HEK293T (cell line): ENCODE data around the gene POLR2B.
"Not testable (repeated sequence)": the region's sequence is repeated elsewhere in the genome, so short reads cannot be mapped to it uniquely, and the experiment has no call there.

ENCODE experiments used
- CTCF ChIA-PET: fragments of 350-600 bp; formaldehyde crosslinking; extraction: SDS; loops from one replicate; lab custom pipeline; 2021; ENCODE audit warnings: antibody characterized with exemption, inconsistent platforms; lab: Yijun Ruan, JAX
- POLR2A ChIA-PET: fragments of 350-600 bp; formaldehyde crosslinking; extraction: SDS; loops from one replicate; lab custom pipeline; 2020; ENCODE audit warnings: antibody characterized with exemption, inconsistent platforms; lab: Yijun Ruan, JAX
- DNase-seq: peaks from one replicate; pipeline ENCODE4 v3.0.0; 2012; ENCODE audit warnings: mixed read lengths; ENCODE audit errors: extremely low spot score
- ARNT ChIP-seq: fragments of 450-650 bp; IDR thresholded peaks from 2 replicates; pipeline ENCODE4 v1.6.1; 2017; ENCODE audit warnings: mild to moderate bottlenecking
- BHLHE40 ChIP-seq: fragments of 450-650 bp; IDR thresholded peaks from 2 replicates; pipeline ENCODE4 v1.6.1; 2016; ENCODE audit warnings: mild to moderate bottlenecking, moderate library complexity, borderline replicate concordance
- CTBP1 ChIP-seq: fragments of 450-650 bp; IDR thresholded peaks from 2 replicates; pipeline ENCODE4 v1.6.1; 2016; ENCODE audit warnings: borderline replicate concordance
- ELF4 ChIP-seq: fragments of 450-650 bp; IDR thresholded peaks from 2 replicates; pipeline ENCODE4 v1.6.1; 2017; ENCODE audit warnings: antibody characterized with exemption
- FOXA1 ChIP-seq: fragments of 450-650 bp; IDR thresholded peaks from 2 replicates; pipeline ENCODE4 v1.6.1; 2016; ENCODE audit warnings: mild to moderate bottlenecking
- FOXK2 ChIP-seq: fragments of 450-650 bp; IDR thresholded peaks from 2 replicates; pipeline ENCODE4 v1.6.1; 2016; ENCODE audit warnings: mild to moderate bottlenecking
- FOXM1 ChIP-seq: fragments of 450-650 bp; IDR thresholded peaks from 2 replicates; pipeline ENCODE4 v1.6.1; 2017; ENCODE audit warnings: mild to moderate bottlenecking, borderline replicate concordance
- HDGF ChIP-seq: fragments of 450-650 bp; IDR thresholded peaks from 2 replicates; pipeline ENCODE4 v1.6.1; 2017; ENCODE audit warnings: antibody characterized with exemption, borderline replicate concordance
- L3MBTL2 ChIP-seq: fragments of 450-650 bp; conservative IDR thresholded peaks from 2 replicates; pipeline ENCODE4 v1.6.1; 2016; ENCODE audit warnings: mild to moderate bottlenecking
- LEF1 ChIP-seq: fragments of 450-650 bp; IDR thresholded peaks from 2 replicates; pipeline ENCODE4 v1.6.1; 2017; ENCODE audit warnings: mild to moderate bottlenecking, borderline replicate concordance
- NFRKB ChIP-seq: fragments of 450-650 bp; IDR thresholded peaks from 2 replicates; pipeline ENCODE4 v1.6.1; 2016; ENCODE audit warnings: mild to moderate bottlenecking, moderate library complexity
- PKNOX1 ChIP-seq: fragments of 450-650 bp; IDR thresholded peaks from 2 replicates; pipeline ENCODE4 v1.6.1; 2016
- SP1 ChIP-seq: fragments of 450-650 bp; IDR thresholded peaks from 2 replicates; pipeline ENCODE4 v1.6.1; 2017
- SUZ12 ChIP-seq: fragments of 450-650 bp; IDR thresholded peaks from 2 replicates; pipeline ENCODE4 v1.6.1; 2016; ENCODE audit warnings: mild to moderate bottlenecking
- TARDBP ChIP-seq: fragments of 450-650 bp; IDR thresholded peaks from 2 replicates; pipeline ENCODE4 v1.6.1; 2016
- ZNF384 ChIP-seq: fragments of 450-650 bp; IDR thresholded peaks from 2 replicates; pipeline ENCODE4 v1.6.1; 2016

POLR2B gene

GRCh38 chr4:57040510-57040909 is 61.8 kb downstream of the POLR2B start:
- TF ChIP-seq FOXM1 (no peak), ARNT (no peak)
- POLR2A ChIA-PET = no interaction called here
- no peak for DNase-seq
- CTCF ChIA-PET = interaction anchor here (0.8 to 1.2 kb wide), 3 partner anchors 123 to 1614 kb away, joined by 3 to 4 read pairs (median 3); no protein-coding TSS in a partner anchor

- ChIA-PET POLR2A (no interaction called here), CTCF (interaction anchor here (1.0 to 1.2 kb wide), 2 partner anchors 122 to 123 kb away, joined by 3 read pairs; no protein-coding TSS in a partner anchor)
- TF ChIP-seq CTBP1 (no peak), HDGF (no peak), SP1 (no peak), ARNT (no peak), NFRKB (no peak), FOXK2 (no peak), L3MBTL2 (no peak), ZNF384 (no peak), ELF4 (no peak), FOXM1 (no peak), FOXA1 (no peak), SUZ12 (no peak), TARDBP (no peak), PKNOX1 (no peak), LEF1 (no peak), BHLHE40 (no peak)
- DNase-seq = no peak
Observed at GRCh38 chr4:57041020-57041419, 62.3 kb downstream of the POLR2B start.

- DNase-seq = no peak
- POLR2A ChIA-PET = no interaction called here
- TF ChIP-seq FOXK2 (no peak), L3MBTL2 (no peak), FOXM1 (no peak), ELF4 (no peak), SUZ12 (no peak), ARNT (no peak), CTBP1 (no peak), SP1 (no peak), BHLHE40 (no peak)
- CTCF ChIA-PET = no interaction called here
Observed at GRCh38 chr4:57042711-57043169, 64.0 kb downstream of the POLR2B start.

GRCh38 chr4:57043347-57044251 is 64.9 kb downstream of the POLR2B start:
- CTCF ChIA-PET = interaction anchor here (0.7 kb wide), 1 partner anchor 120 kb away, joined by 3 read pairs; no protein-coding TSS in a partner anchor
- TF ChIP-seq SP1 (no peak), BHLHE40 (no peak), NFRKB (no peak), FOXA1 (no peak), LEF1 (no peak), SUZ12 (no peak)
- no peak for DNase-seq
- POLR2A ChIA-PET = no interaction called here

- TF ChIP-seq ZNF384 (no peak), FOXA1 (no peak), LEF1 (no peak), NFRKB (no peak), FOXM1 (no peak), SUZ12 (no peak), HDGF (no peak), BHLHE40 (no peak), L3MBTL2 (no peak), SP1 (no peak), ARNT (no peak), PKNOX1 (no peak), FOXK2 (no peak)
- CTCF ChIA-PET = interaction anchor here (0.7 kb wide), 1 partner anchor 119 kb away, joined by 3 read pairs; no protein-coding TSS in a partner anchor
- POLR2A ChIA-PET = no interaction called here
- DNase-seq = no peak
Observed at GRCh38 chr4:57044279-57044678, 65.6 kb downstream of the POLR2B start.

- ChIA-PET CTCF (no interaction called here), POLR2A (no interaction called here)
- TF ChIP-seq NFRKB (no peak), LEF1 (no peak), TARDBP (no peak), ARNT (no peak), SUZ12 (no peak), PKNOX1 (no peak), BHLHE40 (no peak), CTBP1 (no peak), FOXK2 (no peak), L3MBTL2 (no peak), HDGF (no peak), ELF4 (no peak), ZNF384 (no peak), FOXM1 (no peak), SP1 (no peak), FOXA1 (no peak)
- DNase-seq = no peak
Observed at GRCh38 chr4:57044996-57045395, 66.3 kb downstream of the POLR2B start.

GRCh38 chr4:57047046-57047445 is 68.3 kb downstream of the POLR2B start:
- CTCF ChIA-PET = interaction anchor here (0.9 kb wide), 1 partner anchor 9 kb away, joined by 4 read pairs; no protein-coding TSS in a partner anchor
- DNase-seq, POLR2A ChIA-PET: not testable (repeated sequence)
